CMK (cell line): ENCODE data around the gene CABP7.
"Not testable (repeated sequence)": the region's sequence is repeated elsewhere in the genome, so short reads cannot be mapped to it uniquely, and the experiment has no call there.

Source experiments
- DNase-seq: peaks from one replicate; pipeline ENCODE4 v3.0.0-alpha.2; 2010; ENCODE audit warnings: low read depth

The CABP7 gene

GRCh38 chr22:29748248-29748893 lies 28.6 kb downstream of the CABP7 start:
- no peak for DNase-seq

DNA sequence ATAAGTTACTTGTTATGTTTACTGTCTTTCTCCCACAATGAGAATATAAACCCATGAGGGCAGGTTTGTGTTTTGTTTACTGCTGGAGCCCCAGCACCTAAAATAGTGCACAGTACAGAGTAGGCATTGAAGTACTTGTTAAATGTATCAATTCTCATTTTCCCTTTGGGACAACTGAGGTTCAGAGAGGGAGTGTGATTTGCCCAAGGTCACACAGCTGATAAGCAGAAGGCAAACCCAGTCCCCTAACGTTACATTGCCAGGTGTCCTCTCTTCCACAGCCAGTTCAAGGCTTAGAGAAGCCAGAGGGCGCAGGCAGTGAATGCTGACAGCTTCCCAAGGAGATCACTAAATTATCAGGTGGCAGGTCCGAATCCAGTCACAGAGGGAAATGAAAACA lies 30.2 kb downstream of the CABP7 start:
- DNase-seq: no peak

DNA sequence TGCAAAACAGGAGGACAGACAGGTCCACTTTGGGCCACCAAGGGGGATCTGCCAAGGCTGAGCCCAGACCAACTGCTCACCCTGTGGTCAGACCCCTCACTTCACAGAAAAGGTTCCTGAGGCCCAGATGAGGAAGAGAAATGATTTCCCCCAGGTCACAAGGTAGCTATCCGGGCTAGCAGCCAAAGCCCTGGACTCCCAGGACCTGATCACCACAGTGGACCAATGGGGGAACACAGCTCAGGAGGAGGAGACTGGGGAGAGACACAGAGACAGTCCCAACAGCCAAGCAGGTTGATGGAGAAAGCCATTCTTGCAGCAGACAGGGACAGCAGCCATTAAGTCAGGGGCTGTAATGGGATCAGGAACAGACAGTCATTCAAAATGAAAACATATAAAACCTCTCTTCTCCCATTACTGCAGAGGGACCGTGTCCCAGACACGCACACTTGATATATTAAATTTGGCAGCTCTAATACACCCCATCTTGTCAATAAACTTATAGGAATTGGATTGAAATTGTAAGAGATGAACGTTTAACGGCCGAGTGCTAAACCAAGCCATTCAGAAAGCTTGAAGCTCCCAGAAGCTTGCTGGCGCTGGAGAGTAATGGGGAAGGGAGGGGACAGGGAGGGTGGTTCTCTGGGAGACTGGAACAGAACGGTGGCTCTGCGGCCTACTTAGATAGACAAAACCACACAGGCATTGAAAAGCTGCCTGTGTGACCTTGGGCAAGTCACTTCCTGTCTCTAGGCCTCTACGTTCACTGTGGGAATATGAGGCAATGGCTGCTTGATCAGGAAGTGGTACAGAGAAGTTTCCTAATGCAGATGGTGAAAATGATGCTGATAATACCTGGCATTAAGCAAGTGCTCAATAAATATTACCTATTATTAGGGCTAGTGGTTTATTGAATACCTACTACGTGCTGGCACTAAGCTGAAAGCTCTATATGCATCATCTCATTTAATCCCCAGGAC lies 31.0 kb downstream of the CABP7 start:
- DNase-seq: no peak

- no peak for DNase-seq
Observed at GRCh38 chr22:29751669-29752068, 31.9 kb downstream of the CABP7 start.

GRCh38 chr22:29753808-29754657 lies 34.2 kb downstream of the CABP7 start:
- DNase-seq: no peak

- DNase-seq: not testable (repeated sequence)
Observed at GRCh38 chr22:29754658-29755395, 35.0 kb downstream of the CABP7 start.

- DNase-seq: no peak
Observed at GRCh38 chr22:29755889-29756288, 36.1 kb downstream of the CABP7 start.

- DNase-seq: no peak
Observed at GRCh38 chr22:29756341-29756740, 36.5 kb downstream of the CABP7 start.

DNA sequence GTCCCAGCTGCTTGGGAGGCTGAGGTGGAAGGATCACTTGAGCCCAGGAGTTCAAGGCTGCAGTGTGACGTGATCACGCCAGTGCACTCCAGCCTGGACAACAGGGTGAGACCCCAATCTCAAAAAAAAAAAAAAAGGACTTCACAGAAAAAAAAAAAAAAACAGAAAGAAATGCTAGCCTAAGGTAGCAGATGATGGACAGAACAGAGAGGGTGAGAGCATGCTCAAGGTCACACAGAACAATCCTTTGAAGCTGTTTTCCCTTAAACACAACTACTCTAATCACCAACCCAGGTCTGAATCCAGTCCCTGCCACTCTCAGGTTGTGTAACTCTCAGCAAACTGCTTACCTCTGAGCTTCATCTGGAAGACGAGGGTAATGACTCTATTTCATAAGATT lies 37.3 kb downstream of the CABP7 start:
- no peak for DNase-seq

- DNase-seq: no peak
Observed at GRCh38 chr22:29758068-29758622, 38.3 kb downstream of the CABP7 start.

DNA sequence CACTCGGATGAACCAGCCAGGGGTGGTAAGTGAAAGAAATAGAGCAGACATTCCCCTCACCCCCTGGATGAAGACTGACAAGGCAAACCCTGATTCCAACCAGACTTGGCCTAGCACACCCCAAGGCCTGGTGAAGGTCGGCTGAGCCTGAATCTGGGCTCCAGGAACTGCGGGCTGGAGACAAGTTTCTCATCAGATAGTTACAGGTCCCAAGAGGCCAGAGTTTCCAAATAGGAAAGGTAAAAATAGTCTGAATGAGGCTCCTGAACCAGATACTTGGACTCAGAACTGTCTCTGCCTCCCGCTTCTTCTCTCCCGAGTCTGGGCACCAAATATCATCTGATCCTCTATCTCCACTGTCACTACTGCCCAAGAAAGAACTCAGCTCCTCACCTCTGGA lies 39.2 kb downstream of the CABP7 start:
- DNase-seq: no peak

DNA sequence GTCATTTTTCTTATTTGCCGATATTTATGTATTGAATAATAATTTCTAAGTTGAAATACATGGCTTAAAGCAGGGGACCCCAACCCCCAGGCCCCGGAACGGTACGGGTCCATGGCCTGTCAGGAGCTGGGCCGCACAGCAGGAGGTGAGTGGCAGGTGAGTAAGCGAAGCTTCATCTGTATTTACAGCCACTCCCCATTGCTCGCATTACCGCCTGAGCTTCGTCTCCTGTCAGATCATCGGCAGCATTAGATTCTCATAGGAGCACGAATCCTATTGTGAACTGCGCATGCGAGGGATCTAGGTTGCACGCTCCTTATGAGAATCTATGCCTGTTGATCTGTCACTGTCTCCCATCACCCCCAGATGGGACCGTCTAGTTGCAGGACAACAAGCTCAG lies 42.5 kb downstream of the CABP7 start:
- no peak for DNase-seq

DNA sequence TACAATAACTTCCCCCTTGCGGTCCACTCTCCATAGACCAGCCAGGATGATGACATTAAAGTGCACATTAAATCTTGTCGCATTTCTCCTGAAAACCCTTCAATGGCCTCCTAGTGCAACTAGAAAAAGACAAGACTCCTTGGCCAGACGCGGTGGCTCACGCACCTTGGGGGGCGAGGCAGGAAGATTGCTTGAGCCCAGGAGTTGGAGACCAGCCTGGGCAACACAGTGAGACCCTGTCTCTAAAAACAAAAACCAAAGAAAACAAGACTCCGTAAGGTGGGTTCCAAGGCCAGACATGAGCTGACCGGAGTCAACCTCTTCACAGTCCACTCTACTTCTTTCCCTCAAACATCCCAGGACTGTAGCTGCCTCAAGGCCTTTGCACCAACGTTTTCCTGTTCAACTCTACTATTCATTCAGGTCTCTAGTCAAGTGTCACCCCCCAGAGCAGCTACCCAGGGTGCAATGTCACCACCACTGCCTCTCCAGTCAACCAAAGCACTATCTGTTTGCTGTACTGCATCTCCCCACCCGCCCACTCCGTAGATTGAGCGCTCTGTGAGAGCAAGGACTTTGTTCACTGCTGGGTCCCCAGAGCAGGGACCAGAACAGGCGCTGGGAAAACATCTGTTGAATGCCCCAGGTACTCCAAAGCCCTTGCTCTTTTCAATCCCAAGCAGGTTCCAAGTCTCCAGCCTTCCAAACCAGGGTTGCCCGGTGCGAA lies 46.3 kb downstream of the CABP7 start:
- no peak for DNase-seq

- DNase-seq: peak; percentile 95
Observed at GRCh38 chr22:29766632-29767170, 46.9 kb downstream of the CABP7 start, which contains the start of gene ZMAT5. ZMAT5 (minus strand) TSS chr22:29767007; CDS start chr22:29748544, 18,463 bp downstream.

GRCh38 chr22:29767171-29768051 lies 47.6 kb downstream of the CABP7 start, which contains the start of gene UQCR10:
UQCR10 (plus strand) TSS chr22:29767369; CDS start chr22:29767399, 30 bp downstream.
- peak; percentile 64 for DNase-seq

GRCh38 chr22:29768052-29768693 lies 48.4 kb downstream of the CABP7 start:
- DNase-seq: no peak

- no peak for DNase-seq
Observed at GRCh38 chr22:29769723-29770321, 50.0 kb downstream of the CABP7 start.

DNA sequence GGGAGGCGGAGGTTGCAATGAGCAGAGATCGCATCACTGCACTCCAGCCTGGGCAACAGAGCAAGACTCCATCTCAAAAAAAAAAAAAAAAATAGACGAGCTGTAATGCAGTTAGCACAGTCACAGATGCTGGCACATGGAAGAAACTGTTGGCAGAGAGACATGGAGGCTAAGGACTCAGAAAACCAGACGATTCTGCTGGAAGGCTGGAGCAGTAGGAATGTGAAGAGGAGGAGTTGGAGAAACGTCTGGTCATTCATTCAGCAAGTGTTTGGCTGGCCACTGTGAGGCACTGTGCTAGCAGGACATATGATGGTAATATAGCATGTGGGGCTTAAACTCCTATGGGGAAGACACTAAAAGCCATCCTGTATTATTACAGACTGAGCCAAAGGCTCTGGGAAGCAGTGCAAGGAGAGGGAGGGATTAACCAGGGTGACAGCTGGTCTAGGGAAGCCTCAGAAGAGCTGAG lies 52.4 kb downstream of the CABP7 start:
- no peak for DNase-seq
